Osteoblast (primary cell): ENCODE measurements around the gene CDR2. TPM values are rescaled to one million over a fixed set of nuclear protein-coding genes. Genes with fewer than 3 reads are reported as not detected.
A peak's percentile ranks its signal among the peaks of the same experiment; 100 is the strongest.
"Not testable (repeated sequence)": the region's sequence is repeated elsewhere in the genome, so short reads cannot be mapped to it uniquely, and the experiment has no call there.

Source experiments
- DNase-seq: peaks from one replicate; pipeline ENCODE4 v3.0.0; 2011; ENCODE audit warnings: low spot score, mixed read lengths; ENCODE audit not compliant: insufficient read length; ENCODE audit errors: missing footprints
- H2AFZ ChIP-seq: 2 replicates; pipeline ENCODE4 v1.6.0; 2011; ENCODE audit warnings: mild to moderate bottlenecking, low read length
- H3K27ac ChIP-seq: 2 replicates; pipeline ENCODE4 v1.5.1; 2011; ENCODE audit warnings: mild to moderate bottlenecking, low read depth, low read length, moderate library complexity
- H3K27me3 ChIP-seq: 2 replicates; pipeline ENCODE4 v1.6.0; 2012; ENCODE audit warnings: mild to moderate bottlenecking, control low read depth, inconsistent platforms, low read length, moderate library complexity; ENCODE audit not compliant: insufficient read depth
- H3K36me3 ChIP-seq: 2 replicates; pipeline ENCODE4 v1.5.1; 2011; ENCODE audit warnings: mild to moderate bottlenecking, low read length, control low read depth, moderate library complexity; ENCODE audit not compliant: insufficient read depth
- H3K4me1 ChIP-seq: 2 replicates; pipeline ENCODE4 v1.5.1; 2011; ENCODE audit warnings: mild to moderate bottlenecking, low read length, control low read depth, moderate library complexity; ENCODE audit not compliant: insufficient read depth
- H3K4me2 ChIP-seq: 2 replicates; pipeline ENCODE4 v1.6.0; 2011; ENCODE audit warnings: mild to moderate bottlenecking, low read length; ENCODE audit not compliant: insufficient read depth
- H3K4me3 ChIP-seq: fragments of 200-600 bp; sonication (generic); 3 replicates; pipeline ENCODE4 v1.5.1; 2012; ENCODE audit warnings: mild to moderate bottlenecking, low read length, inconsistent platforms; ENCODE audit not compliant: insufficient read depth
- H3K79me2 ChIP-seq: 2 replicates; pipeline ENCODE4 v1.6.0; 2012; ENCODE audit warnings: mild to moderate bottlenecking, low read length, control low read depth, inconsistent platforms; ENCODE audit not compliant: insufficient read depth
- H3K9me3 ChIP-seq: 2 replicates; pipeline ENCODE4 v1.5.1; 2011; ENCODE audit warnings: low read depth, low read length, control low read depth
- H4K20me1 ChIP-seq: 2 replicates; pipeline ENCODE4 v1.6.0; 2012; ENCODE audit warnings: mild to moderate bottlenecking, low read length, control low read depth; ENCODE audit not compliant: insufficient read depth
- CTCF ChIP-seq: IDR thresholded peaks from 2 replicates; pipeline ENCODE4 v1.5.1; 2011; ENCODE audit warnings: mild to moderate bottlenecking, low read depth, low read length, moderate library complexity; ENCODE audit errors: extremely low read depth
- total RNA-seq: library from RNA; depleted of rRNA; stranded (reverse); fragments of >200 nt; gene quantifications from 2 replicates; pipeline ENCODE4 v1.2.3, GENCODE V29; 2012

CDR2 gene
- total RNA-seq, 1 donor = 52.5 TPM

GRCh38 chr16:22352140-22352539 is 22.3 kb downstream of the CDR2 start:
- H3K79me2 ChIP-seq = peaks cover 70% of the 10 kb centered on the region

DNA sequence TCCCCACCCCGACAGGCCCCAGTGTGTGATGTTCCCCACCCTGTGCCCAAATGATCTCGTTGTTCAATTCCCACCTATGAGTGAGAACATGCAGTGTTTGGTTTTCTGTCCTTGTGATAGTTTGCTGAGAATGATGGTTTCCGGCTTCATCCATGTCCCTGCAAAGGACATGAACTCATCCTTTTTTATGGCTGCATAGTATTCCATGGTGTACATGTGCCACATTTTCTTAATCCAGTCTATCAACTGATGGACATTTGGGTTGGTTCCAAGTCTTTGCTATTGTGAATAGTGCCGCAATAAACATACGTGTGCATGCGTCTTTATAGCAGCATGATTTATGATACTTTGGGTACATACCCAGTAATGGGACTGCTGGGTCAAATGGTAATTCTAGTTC is 23.4 kb downstream of the CDR2 start:
- peaks cover 70% of the 10 kb centered on the region for H3K79me2 ChIP-seq
- peaks cover 23% of the 10 kb centered on the region for H3K4me1 ChIP-seq
- H3K4me3 ChIP-seq, H3K4me2 ChIP-seq, H2AFZ ChIP-seq, H3K27ac ChIP-seq, H3K9me3 ChIP-seq, H3K27me3 ChIP-seq, DNase-seq: not testable (repeated sequence)
- H3K36me3 ChIP-seq = peaks cover 64% of the 10 kb centered on the region
- H4K20me1 ChIP-seq = peaks cover 38% of the 10 kb centered on the region

More at GRCh38 chr16:22352140-22352539, 22.3 kb downstream of the CDR2 start:
- H3K27me3 ChIP-seq = no peaks in the 10 kb centered on the region
- H4K20me1 ChIP-seq = peaks cover 40% of the 10 kb centered on the region
- no peak overlapping the region for H3K4me3 ChIP-seq
- no peak for TF ChIP-seq CTCF
- H2AFZ ChIP-seq = no peak overlapping the region
- no peaks in the 10 kb centered on the region for H3K9me3 ChIP-seq
- no peak for DNase-seq
- H3K4me1 ChIP-seq = peaks cover 23% of the 10 kb centered on the region
- H3K36me3 ChIP-seq = peaks cover 56% of the 10 kb centered on the region
- no peak overlapping the region for H3K4me2 ChIP-seq
- peak overlapping the region; percentile 77 for H3K27ac ChIP-seq

GRCh38 chr16:22348291-22348690 is 26.1 kb downstream of the CDR2 start:
- H3K27ac ChIP-seq = no peak overlapping the region
- no peaks in the 10 kb centered on the region for H3K9me3 ChIP-seq
- no peaks in the 10 kb centered on the region for H3K27me3 ChIP-seq
- no peak overlapping the region for H3K4me3 ChIP-seq
- no peak overlapping the region for H3K4me2 ChIP-seq
- H3K4me1 ChIP-seq = peaks cover 12% of the 10 kb centered on the region
- no peak for DNase-seq
- peaks cover 23% of the 10 kb centered on the region for H4K20me1 ChIP-seq
- peaks cover 77% of the 10 kb centered on the region for H3K36me3 ChIP-seq
- no peak for TF ChIP-seq CTCF
- H2AFZ ChIP-seq = no peak overlapping the region
- peaks cover 51% of the 10 kb centered on the region for H3K79me2 ChIP-seq

- H3K27ac ChIP-seq = no peak overlapping the region
- H3K27me3 ChIP-seq = no peaks in the 10 kb centered on the region
- no peak for DNase-seq
- peaks cover 2% of the 10 kb centered on the region for H3K4me1 ChIP-seq
- no peak overlapping the region for H3K4me3 ChIP-seq
- H3K4me2 ChIP-seq = no peak overlapping the region
- no peaks in the 10 kb centered on the region for H3K9me3 ChIP-seq
- peaks cover 80% of the 10 kb centered on the region for H3K36me3 ChIP-seq
- H2AFZ ChIP-seq = no peak overlapping the region
- H4K20me1 ChIP-seq = peaks cover 16% of the 10 kb centered on the region
- peaks cover 45% of the 10 kb centered on the region for H3K79me2 ChIP-seq
- TF ChIP-seq CTCF = no peak
Observed at GRCh38 chr16:22347100-22347820, 27.2 kb downstream of the CDR2 start.
